ENCODE measurements around the gene DOCK2. TPM values are rescaled to one million over a fixed set of nuclear protein-coding genes. Genes with fewer than 3 reads are reported as not detected.
A peak's percentile ranks its signal among the peaks of the same experiment; 100 is the strongest.

The DOCK2 gene
- polyA plus RNA-seq, 1 of the 3 experiments (the other 2 are of a cell fraction) = 3.8 TPM

- Histone ChIP-seq H3K4me1 (ENCODE audit: control insufficient read depth in 1 of 2, insufficient read depth in 2 of 2, low read depth in 1 of 2, low read length in 1 of 2) (peaks cover 0 to 20% of the 10 kb centered on the region in 2 experiments; a peak in 3 of 4 replicates), H3K36me3 (replicated peaks in 1 of 2; ENCODE audit: control insufficient read depth in 1 of 2, insufficient read depth in 2 of 2, low read length in 1 of 2) (peaks cover 0 to 11% of the 10 kb centered on the region in 2 experiments), H3K9ac (no peak overlapping the region), H2AFZ (ENCODE audit: low read depth) (no peak overlapping the region), H3K27me3 (ENCODE audit: insufficient read depth) (no peaks in the 10 kb centered on the region), H3K79me2 (ENCODE audit: insufficient read depth) (no peaks in the 10 kb centered on the region), H3K4me3 (ENCODE audit: low read depth in 2 of 2, low read length in 1 of 2) (no peak overlapping the region), H3F3A (replicated peaks; ENCODE audit: insufficient read depth) (peaks cover 4% of the 10 kb centered on the region), H3K27ac (ENCODE audit: low read depth in 2 of 2, low read length in 1 of 2) (0 out of 4 replicates have a peak overlapping the region, but pooled peaks of 1 of the 2 experiments have one; percentile 22), H3K9me2 (no peaks in the 10 kb centered on the region), H3K4me2 (no peak overlapping the region), H3K9me3 (no peaks in the 10 kb centered on the region), H4K20me1 (ENCODE audit: insufficient read depth) (no peaks in the 10 kb centered on the region)
- DNase-seq = no peak
- TF ChIP-seq FOSL2 (IDR thresholded peaks at IDR 0.05; ENCODE audit: borderline replicate concordance, low read depth) (peak; percentile 9; the same call in 1 of the 2 replicates), MAX (IDR thresholded peaks at IDR 0.05; ENCODE audit: low read depth) (peak; percentile 66), NFIC (IDR thresholded peaks at IDR 0.05; ENCODE audit: borderline replicate concordance) (peak; percentile 59), TCF12 (IDR thresholded peaks at IDR 0.05) (0 out of 2 replicates have a peak, but pooled peaks have one; percentile 12)
- TF ChIP-seq, protein P1, sequence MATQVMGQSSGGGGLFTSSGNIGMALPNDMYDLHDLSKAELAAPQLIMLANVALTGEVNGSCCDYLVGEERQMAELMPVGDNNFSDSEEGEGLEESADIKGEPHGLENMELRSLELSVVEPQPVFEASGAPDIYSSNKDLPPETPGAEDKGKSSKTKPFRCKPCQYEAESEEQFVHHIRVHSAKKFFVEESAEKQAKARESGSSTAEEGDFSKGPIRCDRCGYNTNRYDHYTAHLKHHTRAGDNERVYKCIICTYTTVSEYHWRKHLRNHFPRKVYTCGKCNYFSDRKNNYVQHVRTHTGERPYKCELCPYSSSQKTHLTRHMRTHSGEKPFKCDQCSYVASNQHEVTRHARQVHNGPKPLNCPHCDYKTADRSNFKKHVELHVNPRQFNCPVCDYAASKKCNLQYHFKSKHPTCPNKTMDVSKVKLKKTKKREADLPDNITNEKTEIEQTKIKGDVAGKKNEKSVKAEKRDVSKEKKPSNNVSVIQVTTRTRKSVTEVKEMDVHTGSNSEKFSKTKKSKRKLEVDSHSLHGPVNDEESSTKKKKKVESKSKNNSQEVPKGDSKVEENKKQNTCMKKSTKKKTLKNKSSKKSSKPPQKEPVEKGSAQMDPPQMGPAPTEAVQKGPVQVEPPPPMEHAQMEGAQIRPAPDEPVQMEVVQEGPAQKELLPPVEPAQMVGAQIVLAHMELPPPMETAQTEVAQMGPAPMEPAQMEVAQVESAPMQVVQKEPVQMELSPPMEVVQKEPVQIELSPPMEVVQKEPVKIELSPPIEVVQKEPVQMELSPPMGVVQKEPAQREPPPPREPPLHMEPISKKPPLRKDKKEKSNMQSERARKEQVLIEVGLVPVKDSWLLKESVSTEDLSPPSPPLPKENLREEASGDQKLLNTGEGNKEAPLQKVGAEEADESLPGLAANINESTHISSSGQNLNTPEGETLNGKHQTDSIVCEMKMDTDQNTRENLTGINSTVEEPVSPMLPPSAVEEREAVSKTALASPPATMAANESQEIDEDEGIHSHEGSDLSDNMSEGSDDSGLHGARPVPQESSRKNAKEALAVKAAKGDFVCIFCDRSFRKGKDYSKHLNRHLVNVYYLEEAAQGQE (IDR thresholded peaks at IDR 0.05; ENCODE audit: low read depth, low read length) = no peak
- POLR2A ChIA-PET = no interaction called here
- 67% methylated on average over 1 of the region's 1 CpG for WGBS (ENCODE audit: low lambda C conversion rate)
- CTCF ChIA-PET = interaction anchor here (1.0 to 2.5 kb wide), 3 partner anchors 10 to 264 kb away, joined by 3 to 10 read pairs (median 4); partner anchors contain the start of gene INSYN2B
These were observed 79.2 kb downstream of the DOCK2 start for GRCh38 chr5:169716287-169716686.

GRCh38 chr5:169717288-169717687, 80.2 kb downstream of the DOCK2 start:
- TF ChIP-seq MXI1 (IDR thresholded peaks at IDR 0.05; ENCODE audit: low read depth, low read length) (no peak), FOSL2 (IDR thresholded peaks at IDR 0.05; ENCODE audit: borderline replicate concordance, low read depth) (0 out of 2 replicates have a peak, but pooled peaks have one; percentile 27)
- no peak overlapping the region for H2AFZ ChIP-seq (ENCODE audit: low read depth)

More at GRCh38 chr5:169717288-169717687, 80.2 kb downstream of the DOCK2 start:
- Histone ChIP-seq H3K36me3 (replicated peaks in 1 of 2; ENCODE audit: control insufficient read depth in 1 of 2, insufficient read depth in 2 of 2, low read length in 1 of 2) (peaks cover 0 to 11% of the 10 kb centered on the region in 2 experiments), H3K79me2 (ENCODE audit: insufficient read depth) (no peaks in the 10 kb centered on the region), H3K27me3 (ENCODE audit: insufficient read depth) (no peaks in the 10 kb centered on the region), H3K9me3 (no peaks in the 10 kb centered on the region), H3K4me3 (ENCODE audit: low read depth in 2 of 2, low read length in 1 of 2) (no peak overlapping the region), H3K9ac (no peak overlapping the region), H3K27ac (ENCODE audit: low read depth in 2 of 2, low read length in 1 of 2) (no peak overlapping the region), H3F3A (replicated peaks; ENCODE audit: insufficient read depth) (peaks cover 4% of the 10 kb centered on the region), H4K20me1 (ENCODE audit: insufficient read depth) (no peaks in the 10 kb centered on the region), H3K9me2 (no peaks in the 10 kb centered on the region), H3K4me1 (ENCODE audit: control insufficient read depth in 1 of 2, insufficient read depth in 2 of 2, low read depth in 1 of 2, low read length in 1 of 2) (peaks cover 0 to 20% of the 10 kb centered on the region in 2 experiments; a peak in 2 of 4 replicates), H3K4me2 (no peak overlapping the region; the same call in 1 of the 2 replicates)
- POLR2A ChIA-PET = no interaction called here
- WGBS (ENCODE audit: low lambda C conversion rate) = 63% methylated on average over 3 of the region's 3 CpGs
- CTCF ChIA-PET = interaction anchor here (1.1 to 2.5 kb wide), 3 partner anchors 19 to 499 kb away, joined by 4 to 10 read pairs (median 4); partner anchors contain the start of gene INSYN2B
- DNase-seq = no peak

Measured in SK-N-SH (cell line).